AG08395 (cell line): ENCODE data around the gene DYNC1LI2.
"Not testable (repeated sequence)": the region's sequence is repeated elsewhere in the genome, so short reads cannot be mapped to it uniquely, and the experiment has no call there.

Source experiments
- DNase-seq: peaks from one replicate; pipeline ENCODE4 v3.0.0; 2012; ENCODE audit warnings: mixed read lengths, low spot score

DYNC1LI2 gene

DNA sequence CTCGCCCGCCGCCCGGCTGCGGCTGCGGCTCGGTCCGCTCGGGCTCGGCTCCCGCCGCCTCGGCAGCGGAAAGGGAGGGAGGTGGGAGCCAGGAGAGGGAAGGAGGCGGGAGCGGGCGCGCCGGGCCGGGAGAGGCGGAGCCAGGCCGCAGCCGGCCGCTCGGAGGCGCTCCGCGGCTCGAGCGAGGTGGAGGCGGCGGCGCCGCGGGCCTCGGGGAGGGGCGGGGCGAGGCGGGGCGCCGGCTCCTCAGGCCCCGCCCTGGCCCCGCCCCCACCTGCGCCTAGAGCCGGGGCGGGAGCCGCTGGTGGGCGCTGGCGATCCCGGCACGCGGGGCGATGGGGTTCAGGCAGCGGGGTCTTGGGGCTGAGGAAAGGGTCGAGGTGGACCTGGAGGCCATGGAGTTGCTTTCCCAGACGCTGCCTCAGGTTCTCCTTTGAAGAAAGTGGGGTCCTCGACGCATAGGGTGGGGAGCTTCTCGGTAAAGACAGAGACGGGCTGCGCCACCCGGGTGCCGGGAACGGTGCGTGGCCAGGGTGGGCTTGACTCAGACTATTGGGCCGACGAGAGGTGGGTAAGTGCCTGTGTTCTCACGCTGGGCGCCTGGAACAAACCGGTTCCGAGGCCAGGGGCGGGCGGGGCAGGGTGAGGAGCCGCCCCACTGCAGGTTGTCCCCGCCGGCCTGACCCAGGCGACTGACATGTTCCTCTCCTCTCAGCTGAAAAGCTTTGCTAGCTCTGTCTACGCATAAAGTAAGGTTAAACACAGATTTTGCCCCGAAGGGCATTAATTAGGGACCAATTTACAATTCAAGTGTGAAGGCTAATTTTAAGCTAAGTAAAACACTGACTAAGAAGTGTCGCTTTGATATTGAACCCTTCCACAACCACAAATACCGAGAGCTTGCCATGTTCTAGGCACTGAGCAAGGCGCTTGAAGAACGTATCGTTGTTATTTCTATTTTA, 54.5 kb downstream of the DYNC1LI2 start, which contains the start of gene CMTM4:
Gene CMTM4, minus strand, starts transcription at position 75 of the 962 bp plus-strand sequence. CDS start 218 bp downstream, outside the sequence.
- peak; percentile 95 for DNase-seq

- DNase-seq = no peak
Measured at GRCh38 chr16:66695935-66696668, 55.3 kb downstream of the DYNC1LI2 start.

DNA sequence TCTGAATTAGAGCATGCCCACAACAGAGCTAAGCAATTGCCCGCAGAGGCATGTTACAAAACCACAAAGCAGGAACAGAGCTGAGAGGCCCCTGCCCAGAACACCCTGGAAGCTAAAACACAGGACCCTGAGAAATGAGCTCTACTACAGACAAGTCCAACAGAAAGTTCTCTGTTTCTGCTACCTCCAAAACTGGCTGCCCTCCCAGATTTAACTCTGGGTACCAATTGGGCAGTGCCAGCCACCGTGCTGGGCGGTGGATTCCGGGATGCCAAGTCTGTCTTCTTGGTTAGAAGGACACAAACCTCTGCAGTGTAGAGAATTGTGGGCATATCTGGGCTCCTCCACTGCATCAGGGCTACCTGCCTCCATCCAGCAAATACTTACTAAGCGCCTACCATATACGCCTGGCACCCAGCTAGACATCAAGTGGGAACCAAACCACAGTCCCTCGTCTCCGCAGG, 55.9 kb downstream of the DYNC1LI2 start:
- no peak for DNase-seq

DNA sequence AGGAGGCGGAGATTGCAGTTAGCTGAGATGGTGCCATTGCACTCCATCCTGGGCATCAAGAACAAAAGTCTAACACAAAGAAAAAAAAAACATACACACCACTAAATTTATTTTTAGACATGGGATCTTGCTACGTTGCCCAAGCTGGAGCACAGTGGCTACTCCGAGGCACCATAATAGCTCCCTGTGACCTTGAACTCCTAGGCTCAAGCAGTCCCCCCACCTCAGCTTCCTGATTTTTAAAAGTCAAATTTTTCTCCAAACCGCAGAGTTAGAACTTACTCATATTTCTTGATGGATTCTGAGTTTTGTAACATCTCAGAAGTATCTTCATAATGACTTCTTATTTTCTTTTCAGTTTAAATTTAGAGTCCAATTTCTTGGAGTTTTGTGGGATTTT, 58.3 kb downstream of the DYNC1LI2 start:
- no peak for DNase-seq

- no peak for DNase-seq
Measured at GRCh38 chr16:66692341-66692740, 59.1 kb downstream of the DYNC1LI2 start.

- DNase-seq = no peak
Measured at GRCh38 chr16:66691234-66691633, 60.2 kb downstream of the DYNC1LI2 start.

GRCh38 chr16:66690106-66690847, 61.1 kb downstream of the DYNC1LI2 start:
- no peak for DNase-seq

DNA sequence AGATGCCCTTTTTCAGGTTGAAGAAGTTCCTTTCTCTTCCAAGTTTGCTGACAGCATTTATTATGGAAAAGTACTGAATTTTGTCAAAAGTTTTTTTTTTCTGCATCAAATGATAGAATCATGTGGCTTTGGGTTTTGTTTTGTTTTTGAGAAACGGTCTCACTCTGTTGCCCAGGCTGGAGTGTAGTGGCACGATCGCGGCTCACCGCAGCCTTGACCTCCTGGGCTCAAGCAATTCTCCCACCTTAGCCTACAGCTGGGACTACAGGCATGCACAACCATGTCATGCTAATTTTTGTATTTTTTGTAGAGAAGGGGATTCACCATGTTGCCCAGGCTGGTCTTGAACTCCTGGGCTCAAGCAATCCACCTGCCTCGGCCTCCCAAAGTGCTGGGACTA, 62.1 kb downstream of the DYNC1LI2 start:
- no peak for DNase-seq

GRCh38 chr16:66687906-66688625, 63.3 kb downstream of the DYNC1LI2 start:
- no peak for DNase-seq

DNA sequence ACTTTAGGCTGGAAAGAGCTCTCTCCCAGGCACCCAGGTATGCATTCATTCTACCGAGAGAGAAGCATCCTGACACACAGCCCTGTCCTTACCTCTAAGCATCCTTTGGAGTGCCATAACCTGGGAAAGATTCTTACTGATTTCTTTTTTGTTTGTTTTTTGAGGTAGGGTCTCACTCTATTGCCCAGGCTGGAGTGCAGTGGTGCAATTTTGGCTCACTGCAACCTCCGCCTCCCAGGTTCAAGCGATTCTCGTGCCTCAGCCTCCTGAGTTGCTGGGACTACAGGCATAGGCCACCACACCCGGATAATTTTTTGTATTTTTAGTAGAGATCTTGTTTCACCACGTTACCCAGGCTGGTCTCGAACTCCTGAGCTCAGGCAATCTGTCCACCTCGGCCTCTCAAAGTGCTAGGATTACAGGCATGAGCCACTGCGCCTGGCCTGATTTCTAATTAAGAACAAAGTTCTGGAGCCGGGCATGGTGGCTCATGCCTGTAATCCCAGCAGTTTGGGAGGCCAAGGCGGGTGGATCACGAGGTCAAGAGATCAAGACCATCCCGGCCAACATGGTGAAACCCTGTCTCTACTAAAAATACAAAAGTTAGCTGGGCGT, 65.8 kb downstream of the DYNC1LI2 start:
- DNase-seq = not testable (repeated sequence)

- DNase-seq = peak; percentile 51
Measured at GRCh38 chr16:66682271-66682670, 69.1 kb downstream of the DYNC1LI2 start.

- no peak for DNase-seq
Measured at GRCh38 chr16:66681676-66682075, 69.7 kb downstream of the DYNC1LI2 start.

- DNase-seq = no peak
Measured at GRCh38 chr16:66678337-66678736, 73.1 kb downstream of the DYNC1LI2 start.

DNA sequence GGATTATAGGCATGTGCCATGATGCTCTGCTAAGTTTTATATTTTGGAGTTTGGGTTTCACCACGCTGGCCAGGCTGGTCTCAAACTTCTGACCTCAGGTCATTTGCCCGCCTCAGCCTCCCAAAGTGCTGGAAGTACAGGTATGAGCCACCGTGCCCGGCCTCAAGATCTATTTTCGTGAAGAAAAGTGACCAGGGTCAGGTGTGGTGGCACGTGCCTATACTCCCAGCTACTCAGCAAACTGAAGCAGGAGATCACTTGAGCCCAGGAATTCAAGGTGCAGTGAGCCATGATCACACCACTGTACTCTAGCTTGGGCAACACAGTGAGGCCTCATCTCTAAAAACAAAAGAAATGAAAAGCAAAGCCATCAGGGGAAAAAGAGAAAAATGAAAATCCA, 73.6 kb downstream of the DYNC1LI2 start:
- no peak for DNase-seq

GRCh38 chr16:66677179-66677578, 74.2 kb downstream of the DYNC1LI2 start:
- no peak for DNase-seq

DNA sequence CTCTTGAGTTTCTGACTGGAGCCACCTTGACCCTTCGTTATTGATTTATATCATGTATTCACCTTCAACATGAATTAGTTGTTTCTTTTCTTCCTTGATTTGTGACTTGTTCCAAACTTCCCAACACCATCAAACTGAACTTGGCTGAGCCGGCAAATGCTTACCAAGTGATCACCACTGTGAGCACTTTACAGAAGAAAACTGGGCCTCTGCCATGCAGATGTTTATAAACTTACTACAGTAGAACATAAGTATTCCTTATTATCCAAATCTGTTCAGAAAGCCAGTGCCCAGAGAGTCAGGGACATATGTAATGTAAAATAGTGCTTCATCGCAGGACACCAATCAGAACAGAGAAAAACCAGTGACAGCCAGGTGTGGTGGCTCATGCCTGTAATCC, 74.8 kb downstream of the DYNC1LI2 start:
- no peak for DNase-seq

- DNase-seq = no peak
Measured at GRCh38 chr16:66673691-66674090, 77.7 kb downstream of the DYNC1LI2 start.
